GM19099 (cell line): ENCODE results near the gene GRB2.

ENCODE experiments used
- POLR2A ChIP-seq: IDR thresholded peaks from 3 replicates; pipeline ENCODE4 v1.6.1; 2011; ENCODE audit warnings: low read depth; ENCODE audit not compliant: insufficient read length; ENCODE audit errors: extremely low read depth

GRB2 gene

DNA sequence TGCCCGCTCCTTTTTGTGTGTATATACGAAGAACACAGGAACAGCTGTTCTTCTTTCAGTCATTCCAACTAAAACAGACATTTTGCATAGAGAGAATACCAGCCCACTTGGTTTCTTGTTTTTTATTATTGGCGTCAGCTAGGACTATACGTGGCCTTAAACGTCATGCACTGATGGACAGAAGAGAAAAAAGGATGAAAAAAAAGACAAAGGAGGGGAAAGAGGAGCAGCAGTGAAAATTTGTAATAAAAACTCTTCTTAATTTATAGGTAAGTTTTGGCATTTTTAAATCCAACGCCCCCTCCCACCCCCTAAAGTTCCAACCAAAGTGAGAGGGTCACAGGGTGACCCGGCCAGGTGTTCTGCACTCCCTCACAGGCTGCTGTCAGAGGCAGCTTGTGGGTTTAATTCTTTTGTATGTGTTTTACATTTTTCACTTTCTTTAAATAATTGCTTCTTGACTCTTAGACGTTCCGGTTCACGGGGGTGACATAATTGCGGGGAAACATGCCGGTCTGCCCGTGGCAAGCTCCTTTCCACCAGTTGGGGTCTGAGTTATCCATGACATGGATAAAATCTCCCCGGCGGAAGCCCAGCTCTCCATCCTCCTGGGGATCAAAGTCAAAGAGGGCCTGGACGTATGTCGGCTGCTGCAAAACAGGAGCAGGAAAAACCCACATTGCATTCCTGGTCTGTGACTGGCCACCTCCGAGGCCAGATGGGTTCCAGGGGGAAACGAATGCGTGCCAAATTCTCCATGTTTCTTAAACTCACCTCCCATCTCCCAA, 85.4 kb downstream of the GRB2 start:
- peak; percentile 38 for TF ChIP-seq POLR2A

- no peak for TF ChIP-seq POLR2A
Observed at GRCh38 chr17:75318615-75319222, 86.8 kb downstream of the GRB2 start.

DNA sequence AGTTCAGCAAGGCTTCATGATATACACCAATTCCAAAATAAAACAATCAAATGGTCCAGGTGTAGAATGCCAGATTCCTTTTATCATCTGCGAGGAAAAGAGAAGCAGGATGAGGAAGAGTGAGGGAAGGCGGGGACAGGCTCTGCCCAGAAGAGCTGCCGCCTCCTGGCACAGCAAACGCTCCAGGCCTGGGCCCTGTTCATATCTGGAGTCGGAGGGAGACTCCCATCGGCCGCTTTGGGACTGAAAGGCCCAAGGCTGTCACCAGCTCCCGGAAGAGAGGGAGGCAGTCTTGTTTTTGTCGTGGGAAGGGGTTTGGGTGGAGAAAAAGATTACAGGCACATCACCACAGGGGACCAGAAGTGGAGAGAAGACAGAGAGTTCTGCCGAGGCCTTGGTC, 87.3 kb downstream of the GRB2 start:
- no peak for TF ChIP-seq POLR2A

- no peak for TF ChIP-seq POLR2A
Observed at GRCh38 chr17:75317671-75318070, 87.8 kb downstream of the GRB2 start.

DNA sequence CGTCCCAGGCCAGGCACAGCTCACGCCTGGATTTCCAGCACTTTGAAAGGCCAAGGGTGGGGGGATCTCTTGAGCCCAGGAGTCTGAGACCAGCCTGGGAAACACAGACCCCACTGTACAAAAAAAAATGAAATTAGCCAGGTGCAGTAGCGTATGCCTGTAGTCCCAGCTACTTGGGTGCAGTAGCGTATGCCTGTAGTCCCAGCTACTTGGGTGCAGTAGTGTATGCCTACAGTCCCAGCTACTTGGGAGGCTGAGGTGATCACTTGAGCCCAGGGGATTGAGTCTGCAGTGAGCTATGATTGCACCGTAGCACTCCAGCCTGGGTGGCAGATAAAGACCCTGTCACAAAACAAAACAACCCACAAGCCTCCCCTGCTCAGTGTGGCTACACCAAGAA, 89.2 kb downstream of the GRB2 start:
- no peak for TF ChIP-seq POLR2A

GRCh38 chr17:75315541-75316243, 89.8 kb downstream of the GRB2 start:
- no peak for TF ChIP-seq POLR2A

DNA sequence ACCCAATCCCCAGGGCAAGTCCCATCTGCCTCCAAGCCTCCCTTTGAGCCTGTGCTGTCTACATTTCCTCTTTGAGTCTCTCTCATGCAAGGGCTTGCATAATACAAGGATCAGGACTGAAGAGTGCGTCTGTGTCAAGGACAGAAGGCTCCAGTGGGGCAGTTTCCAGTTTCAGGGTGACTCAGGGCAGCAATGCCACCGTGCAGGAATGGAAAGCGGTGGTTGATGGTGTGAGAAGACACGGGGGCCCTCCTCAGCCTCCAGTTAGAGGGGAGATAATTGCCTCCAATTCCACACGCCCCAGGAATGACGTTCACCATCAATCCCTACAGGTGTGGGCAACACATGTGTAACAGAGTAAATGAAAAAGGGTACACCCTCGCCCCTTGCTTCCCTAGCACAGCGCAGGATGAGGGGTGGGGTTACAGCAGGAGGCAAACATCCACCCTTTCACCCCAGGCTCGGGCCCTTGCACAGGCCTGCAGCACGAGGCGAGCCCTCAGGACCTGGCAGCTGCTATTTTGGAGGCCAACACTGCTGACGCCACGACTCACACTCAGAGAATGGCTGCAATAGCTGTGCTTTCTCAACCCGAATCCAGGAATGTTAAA, 91.4 kb downstream of the GRB2 start:
- TF ChIP-seq POLR2A = no peak

DNA sequence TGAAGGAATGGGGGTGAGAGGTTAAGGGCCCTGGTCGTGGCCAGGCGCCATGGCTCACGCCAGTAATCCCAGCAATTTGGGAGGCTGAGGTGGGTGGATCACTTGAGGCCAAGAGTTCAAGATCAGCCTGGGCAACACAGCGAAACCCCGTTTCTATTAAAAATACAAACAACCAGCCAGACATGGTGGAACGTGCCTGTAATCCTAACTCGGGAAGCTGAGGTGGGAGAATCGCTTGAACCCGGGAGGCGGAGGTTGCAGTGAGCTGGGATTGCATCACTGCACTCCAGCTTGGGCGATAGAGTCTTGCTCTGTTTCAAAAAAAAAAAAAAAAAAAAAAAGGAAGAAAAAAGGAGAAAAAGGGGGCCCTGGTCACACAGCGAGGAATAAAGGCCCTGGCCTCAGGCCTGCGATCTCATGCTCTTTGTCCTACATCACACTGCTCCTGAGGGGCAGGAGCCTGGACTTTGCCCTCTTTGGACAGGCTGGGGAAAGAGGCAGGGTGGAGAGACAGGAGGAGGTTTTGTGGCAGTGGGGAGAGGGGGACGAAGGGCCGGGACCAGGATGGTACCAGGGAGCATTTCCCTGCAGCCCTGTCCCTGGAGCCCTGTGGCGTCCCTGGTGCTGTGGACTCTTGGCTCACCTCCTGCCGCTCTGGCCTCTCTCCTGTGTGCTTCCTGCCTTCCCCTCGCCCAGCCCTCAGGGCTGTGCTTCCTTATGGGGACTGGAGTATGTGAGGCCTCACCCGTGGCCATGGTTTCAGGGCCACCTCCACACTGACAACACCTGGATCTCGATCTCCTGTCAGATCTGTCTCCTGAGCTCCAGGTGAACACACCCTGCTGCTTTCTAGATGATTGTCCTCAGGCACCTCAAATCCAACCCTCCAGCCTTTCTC, 96.5 kb downstream of the GRB2 start:
- TF ChIP-seq POLR2A = no peak

DNA sequence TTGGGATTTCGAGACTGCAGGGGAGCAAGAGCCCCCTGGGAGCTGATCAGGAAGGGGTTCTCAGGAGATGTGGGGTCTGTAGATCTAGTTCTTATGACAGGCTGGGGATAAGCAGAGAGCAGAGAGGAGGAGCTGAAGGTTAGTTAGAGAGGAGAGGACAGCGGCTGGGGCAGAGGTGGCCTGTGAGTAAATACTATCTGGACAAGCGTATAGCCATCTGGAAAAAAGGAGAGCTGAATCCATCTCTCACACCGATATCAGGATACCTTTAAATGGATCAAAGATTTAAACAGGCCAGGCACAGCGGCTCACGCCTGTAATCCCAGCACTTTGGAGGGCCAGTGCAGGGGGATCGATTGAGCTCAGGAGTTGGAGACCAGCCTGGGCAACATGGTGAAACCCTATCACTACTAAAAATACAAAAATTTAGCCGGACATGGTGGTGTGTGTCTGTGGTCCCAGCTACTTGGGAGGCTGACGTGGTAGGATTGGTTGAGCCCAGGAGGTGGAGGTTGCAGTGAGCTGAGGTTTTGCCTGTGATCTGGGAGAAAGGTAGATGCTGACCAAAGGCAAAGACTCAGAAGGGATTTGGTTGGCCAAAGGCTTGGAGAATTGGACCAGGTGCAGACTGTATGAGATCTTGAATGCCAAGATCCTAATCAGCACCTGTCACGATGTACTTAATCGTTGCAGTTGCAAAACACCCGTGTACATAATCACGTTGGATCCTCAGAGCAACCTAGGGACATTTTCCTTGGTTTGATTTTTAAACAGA, 97.3 kb downstream of the GRB2 start:
- TF ChIP-seq POLR2A = no peak

GRCh38 chr17:75301502-75302206, 103.8 kb downstream of the GRB2 start:
- TF ChIP-seq POLR2A = no peak

- no peak for TF ChIP-seq POLR2A
Observed at GRCh38 chr17:75301049-75301448, 104.4 kb downstream of the GRB2 start.

- no peak for TF ChIP-seq POLR2A
Observed at GRCh38 chr17:75300280-75300679, 105.2 kb downstream of the GRB2 start.
